Measurements from ENCODE around the gene HFM1.

Gene HFM1

DNA sequence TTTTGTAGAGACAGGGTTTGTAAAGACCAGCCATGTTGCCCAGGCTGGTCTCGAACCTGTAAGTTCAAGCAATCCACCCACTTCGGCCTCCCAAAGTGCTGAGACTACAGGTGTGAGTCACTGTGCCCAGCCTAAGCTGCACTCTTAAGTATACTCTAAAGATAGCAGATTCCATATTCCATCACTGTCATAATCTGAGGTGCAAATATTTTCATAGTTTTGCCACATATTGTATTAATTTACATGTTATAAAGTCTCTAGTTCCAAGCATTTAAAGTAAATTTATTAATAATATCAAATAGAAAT lies 121.3 kb downstream of the HFM1 start:
- no peak for DNase-seq (ENCODE audit: extremely low read depth, insufficient read length)
- TF ChIP-seq, protein P1, sequence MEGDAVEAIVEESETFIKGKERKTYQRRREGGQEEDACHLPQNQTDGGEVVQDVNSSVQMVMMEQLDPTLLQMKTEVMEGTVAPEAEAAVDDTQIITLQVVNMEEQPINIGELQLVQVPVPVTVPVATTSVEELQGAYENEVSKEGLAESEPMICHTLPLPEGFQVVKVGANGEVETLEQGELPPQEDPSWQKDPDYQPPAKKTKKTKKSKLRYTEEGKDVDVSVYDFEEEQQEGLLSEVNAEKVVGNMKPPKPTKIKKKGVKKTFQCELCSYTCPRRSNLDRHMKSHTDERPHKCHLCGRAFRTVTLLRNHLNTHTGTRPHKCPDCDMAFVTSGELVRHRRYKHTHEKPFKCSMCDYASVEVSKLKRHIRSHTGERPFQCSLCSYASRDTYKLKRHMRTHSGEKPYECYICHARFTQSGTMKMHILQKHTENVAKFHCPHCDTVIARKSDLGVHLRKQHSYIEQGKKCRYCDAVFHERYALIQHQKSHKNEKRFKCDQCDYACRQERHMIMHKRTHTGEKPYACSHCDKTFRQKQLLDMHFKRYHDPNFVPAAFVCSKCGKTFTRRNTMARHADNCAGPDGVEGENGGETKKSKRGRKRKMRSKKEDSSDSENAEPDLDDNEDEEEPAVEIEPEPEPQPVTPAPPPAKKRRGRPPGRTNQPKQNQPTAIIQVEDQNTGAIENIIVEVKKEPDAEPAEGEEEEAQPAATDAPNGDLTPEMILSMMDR (IDR thresholded peaks at IDR 0.05; ENCODE audit: insufficient read depth, low read length, poor library complexity, severe bottlenecking), result no peak

DNA sequence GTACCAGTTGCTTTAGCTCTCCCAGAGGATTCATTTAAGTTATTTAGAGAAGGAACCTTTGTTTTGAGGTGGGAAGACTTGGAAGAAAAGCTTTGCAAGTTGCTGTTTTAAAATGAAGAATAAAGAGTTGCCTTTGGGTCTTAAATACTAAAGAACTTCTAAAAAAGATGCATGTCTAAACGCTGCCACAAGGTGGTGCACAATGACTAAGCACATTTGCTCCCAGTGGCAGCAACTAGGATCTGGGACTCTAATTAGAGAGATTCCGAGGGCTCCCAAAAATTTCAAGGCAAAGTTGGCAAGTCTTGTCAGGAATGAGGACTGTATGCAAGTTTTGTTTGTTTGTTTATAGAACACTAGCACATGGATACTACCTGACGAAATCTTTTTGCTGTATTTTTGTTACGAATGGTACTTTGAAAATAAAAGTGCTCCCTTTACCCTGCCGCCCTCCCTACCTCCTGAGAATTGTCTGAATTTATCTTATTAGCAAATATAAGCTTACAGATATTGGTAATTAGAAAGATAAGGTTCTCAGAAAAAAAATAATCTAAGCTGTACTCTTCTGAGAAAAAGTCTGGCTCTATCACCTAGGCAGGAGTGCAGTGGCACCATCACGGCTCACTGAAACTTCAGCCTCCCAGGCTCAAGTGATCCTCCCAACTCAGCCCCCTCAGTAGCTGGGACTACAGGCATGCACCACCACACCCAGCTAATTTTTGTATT lies 121.8 kb downstream of the HFM1 start:
- TF ChIP-seq, protein P1 (IDR thresholded peaks at IDR 0.05; ENCODE audit: insufficient read depth, low read length, poor library complexity, severe bottlenecking), result peak; percentile 74
- Histone ChIP-seq H3K4me3 (replicated peaks; ENCODE audit: low read depth, low read length) (peak overlapping the region; percentile 50), H3K36me3 (ENCODE audit: control insufficient read depth, insufficient read depth, low read length) (no peaks in the 10 kb centered on the region), H3K27me3 (replicated peaks; ENCODE audit: control insufficient read depth, insufficient read depth, low read length) (no peaks in the 10 kb centered on the region)
- DNase-seq (ENCODE audit: extremely low read depth, insufficient read length), result no peak

More for the DNA sequence above, 121.3 kb downstream of the HFM1 start:
- Histone ChIP-seq H3K4me3 (replicated peaks; ENCODE audit: low read depth, low read length) (no peak overlapping the region), H3K36me3 (ENCODE audit: control insufficient read depth, insufficient read depth, low read length) (no peaks in the 10 kb centered on the region), H3K27me3 (replicated peaks; ENCODE audit: control insufficient read depth, insufficient read depth, low read length) (no peaks in the 10 kb centered on the region)

DNA sequence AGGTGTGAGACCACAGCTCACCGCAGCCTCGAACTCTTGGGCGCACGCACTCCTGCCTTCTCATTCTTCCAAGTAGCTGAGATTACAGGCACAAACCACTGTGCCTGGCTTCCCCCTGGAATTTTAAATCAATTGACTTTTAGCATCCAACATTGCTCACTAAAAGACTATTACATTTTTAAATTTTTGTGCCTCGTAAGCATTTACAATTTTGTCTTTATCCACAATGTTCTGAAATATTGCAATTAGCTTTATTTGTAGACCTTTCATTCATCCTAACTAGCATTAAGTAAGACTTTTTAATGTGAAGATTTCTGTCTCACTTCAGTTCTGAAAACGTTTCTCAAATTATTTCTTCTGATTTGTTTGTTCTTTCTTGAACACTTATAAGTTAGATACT lies 122.9 kb downstream of the HFM1 start:
- DNase-seq (ENCODE audit: extremely low read depth, insufficient read length), result no peak
- Histone ChIP-seq H3K27me3 (replicated peaks; ENCODE audit: control insufficient read depth, insufficient read depth, low read length) (no peaks in the 10 kb centered on the region), H3K4me3 (replicated peaks; ENCODE audit: low read depth, low read length) (no peak overlapping the region), H3K36me3 (ENCODE audit: control insufficient read depth, insufficient read depth, low read length) (no peaks in the 10 kb centered on the region)
- TF ChIP-seq, protein P1 (IDR thresholded peaks at IDR 0.05; ENCODE audit: insufficient read depth, low read length, poor library complexity, severe bottlenecking), result no peak

DNA sequence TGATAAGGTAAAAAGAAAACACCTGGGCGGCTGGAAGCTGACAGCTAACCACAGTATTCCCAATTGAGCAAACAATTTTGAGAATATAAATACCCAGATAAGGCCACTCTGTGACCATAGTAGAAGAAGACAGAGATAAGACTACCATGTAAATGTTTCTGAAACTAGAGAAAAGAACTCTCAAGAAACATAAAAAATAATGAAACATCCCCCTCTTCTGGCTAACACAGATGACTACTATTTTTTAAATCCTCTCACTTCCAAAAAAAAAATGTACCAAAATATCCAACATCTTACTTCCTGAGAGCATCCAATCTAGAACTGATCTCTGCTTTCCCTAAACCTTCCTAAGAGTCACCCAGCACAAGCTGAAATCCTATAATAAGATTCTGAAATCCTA lies 125.9 kb downstream of the HFM1 start:
- no peaks in the 10 kb centered on the region for H3K36me3 ChIP-seq (ENCODE audit: control insufficient read depth, insufficient read depth, low read length)
- H3K27me3 ChIP-seq (replicated peaks; ENCODE audit: control insufficient read depth, insufficient read depth, low read length), result no peaks in the 10 kb centered on the region
- TF ChIP-seq, protein P1 (IDR thresholded peaks at IDR 0.05; ENCODE audit: insufficient read depth, low read length, poor library complexity, severe bottlenecking), result no peak
- no peak for DNase-seq (ENCODE audit: extremely low read depth, insufficient read length)
- no peak overlapping the region for H3K4me3 ChIP-seq (replicated peaks; ENCODE audit: low read depth, low read length)

DNA sequence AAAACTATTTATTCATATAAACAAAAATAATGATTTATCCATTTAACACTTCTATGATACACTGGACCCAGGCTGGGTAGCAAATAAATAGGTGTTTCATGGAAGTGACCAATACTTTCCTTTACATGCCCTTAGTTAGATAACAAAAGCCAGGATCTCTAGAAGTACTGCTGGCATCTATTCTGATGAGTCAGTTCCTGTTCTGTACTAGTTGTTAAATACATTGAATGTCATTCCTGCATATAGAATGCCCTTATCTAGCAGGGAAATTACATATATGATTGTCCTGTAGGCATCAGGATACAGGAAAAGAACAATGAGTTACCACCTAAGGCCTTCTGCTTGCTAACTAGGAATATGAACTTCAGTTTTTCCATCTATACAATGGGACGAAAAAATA lies 130.8 kb downstream of the HFM1 start:
- H3K36me3 ChIP-seq (ENCODE audit: control insufficient read depth, insufficient read depth, low read length), result no peaks in the 10 kb centered on the region
- TF ChIP-seq, protein P1 (IDR thresholded peaks at IDR 0.05; ENCODE audit: insufficient read depth, low read length, poor library complexity, severe bottlenecking), result no peak
- DNase-seq (ENCODE audit: extremely low read depth, insufficient read length), result no peak
- no peak overlapping the region for H3K4me3 ChIP-seq (replicated peaks; ENCODE audit: low read depth, low read length)
- H3K27me3 ChIP-seq (replicated peaks; ENCODE audit: control insufficient read depth, insufficient read depth, low read length), result no peaks in the 10 kb centered on the region; the same call in 1 of the 2 replicates

DNA sequence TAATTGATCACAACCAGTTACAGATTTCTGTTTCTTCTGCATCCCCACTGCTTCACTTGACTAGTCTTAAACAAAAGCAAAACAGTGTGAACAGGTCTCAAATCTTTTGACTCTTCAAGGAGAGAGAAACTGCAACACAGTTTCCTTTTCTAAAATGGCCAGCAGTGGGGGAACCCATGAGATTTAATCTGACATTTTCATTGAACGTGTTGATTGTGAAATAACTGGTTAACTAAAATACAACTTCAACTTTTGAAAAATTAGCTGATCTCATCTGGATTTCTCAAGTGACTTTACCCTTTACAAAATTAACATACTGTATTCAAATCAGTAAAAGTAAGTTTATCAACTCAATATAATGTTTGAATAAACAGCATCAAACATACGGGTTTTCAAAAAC lies 143.0 kb downstream of the HFM1 start:
- Histone ChIP-seq H3K4me3 (replicated peaks; ENCODE audit: low read depth, low read length) (no peak overlapping the region), H3K36me3 (ENCODE audit: control insufficient read depth, insufficient read depth, low read length) (no peaks in the 10 kb centered on the region), H3K27me3 (replicated peaks; ENCODE audit: control insufficient read depth, insufficient read depth, low read length) (no peaks in the 10 kb centered on the region)
- DNase-seq (ENCODE audit: extremely low read depth, insufficient read length), result no peak
- TF ChIP-seq, protein P1 (IDR thresholded peaks at IDR 0.05; ENCODE audit: insufficient read depth, low read length, poor library complexity, severe bottlenecking), result no peak

Data from GM06990 (cell line).